Tibial nerve (tissue), 4 donors: ENCODE data around the gene SMAD4.

Experiments
- CTCF ChIP-seq, 5 experiments: fragments of 200-600 bp in 3 of 5; fragments of 450-650 bp in 2 of 5; sonication (generic) in 3 of 5; IDR thresholded peaks; one replicate each; pipeline ENCODE4 v1.5.1; 2016 to 2019; ENCODE audit warnings: antibody characterized with exemption in 5 of 5, mild to moderate bottlenecking in 3 of 5, moderate library complexity in 2 of 5
- EP300 ChIP-seq, 2 donors: sonication (generic); formaldehyde crosslinking; IDR thresholded peaks; one replicate each; pipeline ENCODE4 v1.6.1; 2017; ENCODE audit warnings: antibody characterized with exemption in 2 of 2, mild to moderate bottlenecking in 1 of 2
- POLR2A ChIP-seq, 2 donors: fragments of 450-650 bp; IDR thresholded peaks; one replicate each; pipeline ENCODE4 v1.6.1; 2017; ENCODE audit warnings: antibody characterized with exemption in 2 of 2, mild to moderate bottlenecking in 2 of 2, moderate library complexity in 2 of 2

DNA sequence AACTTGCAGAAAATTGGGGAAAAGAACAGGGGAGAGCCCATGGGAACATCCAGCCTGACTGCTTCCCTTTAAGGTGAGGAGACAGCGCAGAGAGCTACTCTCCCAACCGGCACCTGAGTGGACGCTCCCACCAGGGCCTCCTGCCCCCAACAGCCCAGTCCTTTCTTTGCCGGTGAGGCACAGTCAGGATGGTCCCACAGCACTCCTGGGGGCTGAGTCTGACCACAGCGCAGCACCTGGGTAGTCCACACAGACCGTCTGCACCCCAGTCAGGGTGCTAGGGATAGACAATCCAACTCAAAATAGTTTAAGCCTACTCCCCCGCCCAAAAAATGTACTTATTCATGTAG, 93.0 kb downstream of the SMAD4 start:
- no peak for TF ChIP-seq CTCF (IDR thresholded peaks at IDR 0.05)
- no peak for TF ChIP-seq EP300 (IDR thresholded peaks at IDR 0.05)
- TF ChIP-seq POLR2A (IDR thresholded peaks at IDR 0.05): no peak
